Sigmoid colon (tissue), 7 donors: ENCODE data around the gene SELENOI. TPM values are rescaled to one million over a fixed set of nuclear protein-coding genes. Genes with fewer than 3 reads are reported as not detected.
"Not testable (repeated sequence)": the region's sequence is repeated elsewhere in the genome, so short reads cannot be mapped to it uniquely, and the experiment has no call there.

Experiments used
- DNase-seq: peaks from one replicate; pipeline ENCODE4 v3.0.0-alpha.2; 2019
- H3K27ac ChIP-seq, 4 donors: fragments of 200-600 bp; sonication (generic); one replicate each; pipeline ENCODE4 v1.5.1; 2016 to 2019; ENCODE audit warnings: mild to moderate bottlenecking in 1 of 4
- H3K27me3 ChIP-seq, 3 donors: fragments of 200-600 bp; sonication (generic); one replicate each; pipeline ENCODE4 v1.5.1; 2019; ENCODE audit warnings: mild to moderate bottlenecking in 1 of 3
- H3K36me3 ChIP-seq, 4 donors: fragments of 200-600 bp; sonication (generic); one replicate each; pipeline ENCODE4 v1.5.1; 2016 to 2019
- H3K4me1 ChIP-seq, 4 donors: fragments of 200-600 bp; sonication (generic); one replicate each; pipeline ENCODE4 v1.5.1; 2017 to 2019
- H3K4me3 ChIP-seq, 4 donors: fragments of 200-600 bp; sonication (generic); one replicate each; pipeline ENCODE4 v1.5.1; 2017 to 2019; ENCODE audit warnings: mild to moderate bottlenecking in 2 of 4, moderate library complexity in 1 of 4
- H3K9me3 ChIP-seq, 4 donors: fragments of 200-600 bp in 3 of 4; sonication (generic) in 3 of 4; one replicate each; pipeline versions ENCODE4 v1.5.1 to v1.6.1; 2013 to 2019
- CTCF ChIP-seq, 4 experiments: fragments of 450-650 bp in 3 of 4; fragments of 200-600 bp in 1 of 4; IDR thresholded peaks; one replicate each; pipeline ENCODE4 v1.5.1; 2016 to 2019; ENCODE audit warnings: antibody characterized with exemption in 4 of 4, mild to moderate bottlenecking in 3 of 4, moderate library complexity in 2 of 4
- EP300 ChIP-seq, 4 donors: sonication (generic); formaldehyde crosslinking; IDR thresholded peaks; one replicate each; pipeline ENCODE4 v1.6.1; 2017; ENCODE audit warnings: antibody characterized with exemption in 4 of 4
- POLR2A ChIP-seq, 2 donors: fragments of 450-650 bp; IDR thresholded peaks; one replicate each; pipeline ENCODE4 v1.6.1; 2016; ENCODE audit warnings: antibody characterized with exemption in 2 of 2, mild to moderate bottlenecking in 2 of 2, moderate library complexity in 2 of 2
- POLR2AphosphoS5 ChIP-seq, 4 donors: sonication (generic); formaldehyde crosslinking; IDR thresholded peaks; one replicate each; pipeline ENCODE4 v1.6.1; 2017; ENCODE audit warnings: antibody characterized with exemption in 4 of 4
- WGBS, 2 donors: extraction: QIAGEN DNeasy Blood & Tissue Kit; methylation state at CpG; one replicate each; pipeline ENCODE4 v1.1.7; 2013; 5-methylcytosine and 5-hydroxymethylcytosine counted together
- intact Hi-C: fragments of 100-400 bp; cut with DNase I; formaldehyde crosslinking; loops from one replicate; pipeline ENCODE4 v1.15.1; 2023
- polyA plus RNA-seq, 3 donors: library from polyadenylated mRNA; stranded (reverse); fragments of 200-250 nt; gene quantifications; one replicate each; pipeline ENCODE4 v1.2.3, GENCODE V29; 2013
- total RNA-seq, 4 donors: library from RNA; depleted of rRNA; stranded (reverse); fragments of >200 nt; gene quantifications; one replicate each; pipeline ENCODE4 v1.1.0, GENCODE V29; 2016
- donor health status: healthy with polysubstance abuse.
- donor health status: Bipolar disorder and iron deficiency.
- donor health status: healthy.

The SELENOI gene
- total and polyA plus RNA-seq, 7 donors, result 1.2 to 11.0 (median 8.9) TPM

DNA sequence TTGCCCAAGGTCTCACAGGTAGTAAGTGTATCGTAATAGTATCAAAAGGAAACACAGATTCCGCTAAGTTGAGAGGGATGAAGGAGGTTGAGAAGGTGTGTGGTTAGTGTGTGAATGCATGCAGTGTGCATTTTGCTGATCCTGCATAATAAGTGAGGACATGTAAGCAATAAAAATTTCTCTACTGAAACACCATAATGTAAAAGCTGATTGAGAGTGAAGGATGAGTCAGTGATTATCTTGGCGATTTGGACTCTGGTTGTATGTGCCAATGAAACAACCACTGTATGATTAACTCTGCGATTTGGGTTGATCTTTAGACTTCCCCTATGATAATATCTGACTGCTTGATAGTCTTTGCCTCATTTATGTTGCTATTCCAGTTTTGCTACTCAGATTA is 17.4 kb downstream of the SELENOI start:
- intact Hi-C loops, result no loop called here
- Histone ChIP-seq H3K9me3 (no peaks in the 10 kb centered on the region), H3K36me3 (peaks cover 0 to 21% (median 0%) of the 10 kb centered on the region in 4 donors), H3K27me3 (no peaks in the 10 kb centered on the region), H3K4me3 (no peak overlapping the region), H3K4me1 (no peaks in the 10 kb centered on the region), H3K27ac (no peak overlapping the region)
- WGBS, 2 donors, result 48 to 72% methylated on average over 4 of the region's 4 CpGs
- TF ChIP-seq POLR2A (IDR thresholded peaks at IDR 0.05) (no peak), POLR2AphosphoS5 (IDR thresholded peaks at IDR 0.05) (no peak), EP300 (IDR thresholded peaks at IDR 0.05) (no peak), CTCF (IDR thresholded peaks at IDR 0.05) (no peak)
- no peak for DNase-seq

- intact Hi-C loops, result no loop called here
- Histone ChIP-seq H3K27ac (no peak overlapping the region), H3K36me3 (peaks cover 0 to 27% (median 0%) of the 10 kb centered on the region in 4 donors), H3K4me1 (no peaks in the 10 kb centered on the region), H3K9me3 (no peaks in the 10 kb centered on the region), H3K27me3 (no peaks in the 10 kb centered on the region), H3K4me3 (no peak overlapping the region)
- no peak for DNase-seq
- TF ChIP-seq EP300 (IDR thresholded peaks at IDR 0.05), result no peak
- no peak for TF ChIP-seq POLR2AphosphoS5 (IDR thresholded peaks at IDR 0.05)
- no peak for TF ChIP-seq POLR2A (IDR thresholded peaks at IDR 0.05)
- TF ChIP-seq CTCF (IDR thresholded peaks at IDR 0.05), result no peak
- 77 to 96% methylated on average over 3 of the region's 3 CpGs for WGBS, 2 donors
These were observed 18.0 kb downstream of the SELENOI start for GRCh38 chr2:26363958-26364357.

- peaks cover 0 to 32% (median 0%) of the 10 kb centered on the region in 4 donors for H3K36me3 ChIP-seq
- H3K4me3 ChIP-seq, result no peak overlapping the region
- 96 to 97% methylated on average over 4 of the region's 4 CpGs for WGBS, 2 donors
These were observed 18.7 kb downstream of the SELENOI start for GRCh38 chr2:26364669-26365068.

DNA sequence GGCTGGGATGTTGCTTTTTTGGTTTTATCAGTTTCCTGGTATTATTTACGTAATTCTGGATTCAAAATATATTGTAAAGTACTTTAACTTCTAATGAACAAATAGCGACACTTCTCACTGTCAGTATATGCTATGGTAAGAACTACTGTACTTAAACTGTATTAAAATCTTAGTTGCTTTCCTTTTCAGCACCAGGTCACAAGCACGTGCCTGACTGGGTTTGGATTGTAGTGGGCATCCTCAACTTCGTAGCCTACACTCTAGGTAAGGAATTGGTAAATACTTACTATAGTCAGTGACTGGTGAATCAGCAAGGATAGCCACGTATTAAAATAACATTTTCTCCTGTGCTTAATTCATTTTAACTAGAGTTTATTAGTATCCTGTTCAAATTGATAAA is 21.0 kb downstream of the SELENOI start:
- 95 to 96% methylated on average over 5 of the region's 5 CpGs for WGBS, 2 donors
- Histone ChIP-seq H3K27ac (no peak overlapping the region), H3K4me3 (no peak overlapping the region), H3K36me3 (peaks cover 0 to 32% (median 0%) of the 10 kb centered on the region in 4 donors), H3K4me1 (no peaks in the 10 kb centered on the region), H3K27me3 (no peaks in the 10 kb centered on the region), H3K9me3 (no peaks in the 10 kb centered on the region)
- TF ChIP-seq POLR2A (IDR thresholded peaks at IDR 0.05) (no peak), EP300 (IDR thresholded peaks at IDR 0.05) (no peak), POLR2AphosphoS5 (IDR thresholded peaks at IDR 0.05) (no peak), CTCF (IDR thresholded peaks at IDR 0.05) (no peak)
- no peak for DNase-seq
- intact Hi-C loops, result no loop called here

More at GRCh38 chr2:26364669-26365068, 18.7 kb downstream of the SELENOI start:
- no peak for TF ChIP-seq POLR2A (IDR thresholded peaks at IDR 0.05)
- TF ChIP-seq EP300 (IDR thresholded peaks at IDR 0.05), result no peak
- no peak for TF ChIP-seq CTCF (IDR thresholded peaks at IDR 0.05)
- TF ChIP-seq POLR2AphosphoS5 (IDR thresholded peaks at IDR 0.05), result no peak
- no peaks in the 10 kb centered on the region for H3K9me3 ChIP-seq
- H3K4me1 ChIP-seq, result no peaks in the 10 kb centered on the region
- no peak for DNase-seq
- H3K27me3 ChIP-seq, result no peaks in the 10 kb centered on the region
- no peak overlapping the region for H3K27ac ChIP-seq
- intact Hi-C loops, result no loop called here

DNA sequence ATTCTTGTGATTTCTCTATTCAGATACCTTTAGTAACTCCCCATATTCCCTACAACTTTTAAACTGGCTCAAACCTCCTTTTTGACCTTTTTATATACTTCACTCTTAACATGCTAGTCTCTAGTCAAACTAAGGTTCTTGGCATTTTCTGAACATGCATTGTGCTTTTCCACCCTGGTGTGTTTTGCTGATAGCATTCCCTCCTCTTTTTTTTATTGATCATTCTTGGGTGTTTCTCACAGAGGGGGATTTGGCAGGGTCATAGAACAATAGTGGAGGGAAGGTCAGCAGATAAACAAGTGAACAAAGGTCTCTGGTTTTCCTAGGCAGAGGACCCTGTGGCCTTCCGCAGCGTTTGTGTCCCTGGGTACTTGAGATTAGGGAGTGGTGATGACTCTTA is 23.7 kb downstream of the SELENOI start:
- H3K27ac ChIP-seq, H3K4me3 ChIP-seq, H3K27me3 ChIP-seq, H3K4me1 ChIP-seq, DNase-seq, intact Hi-C loops, H3K9me3 ChIP-seq: not testable (repeated sequence)
- WGBS, 2 donors, result 48 to 61% methylated on average over 2 of the region's 2 CpGs
- peaks cover 0 to 55% (median 2%) of the 10 kb centered on the region in 4 donors for H3K36me3 ChIP-seq

DNA sequence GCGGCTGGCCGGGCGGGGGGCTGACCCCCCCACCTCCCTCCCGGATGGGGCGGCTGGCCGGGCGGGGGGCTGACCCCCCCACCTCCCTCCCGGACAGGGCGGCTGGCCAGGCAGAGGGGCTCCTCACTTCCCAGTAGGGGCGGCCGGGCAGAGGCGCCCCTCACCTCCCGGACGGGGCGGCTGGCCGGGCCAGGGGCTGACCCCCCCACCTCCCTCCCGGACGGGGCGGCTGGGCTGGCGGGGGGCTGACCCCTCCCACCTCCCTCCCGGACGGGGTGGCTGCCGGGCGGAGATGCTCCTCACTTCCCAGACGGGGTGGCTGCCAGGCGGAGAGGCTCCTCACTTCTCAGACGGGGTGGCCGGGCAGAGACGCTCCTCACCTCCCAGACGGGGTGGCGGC is 25.0 kb downstream of the SELENOI start:
- DNase-seq, H3K4me1 ChIP-seq, intact Hi-C loops, H3K9me3 ChIP-seq, H3K4me3 ChIP-seq, H3K27ac ChIP-seq, H3K27me3 ChIP-seq: not testable (repeated sequence)
- peaks cover 0 to 63% (median 9%) of the 10 kb centered on the region in 4 donors for H3K36me3 ChIP-seq
- whole genome bisulfite sequencing, 2 donors, result 94 to 95% methylated on average over 17 to 22 of the region's 31 CpGs
